GM21528 (cell line): ENCODE results near the gene SOBP.
"Not testable (repeated sequence)": the region's sequence is repeated elsewhere in the genome, so short reads cannot be mapped to it uniquely, and the experiment has no call there.

ENCODE experiments used
- ATAC-seq: cut with Tn5 transposase; IDR thresholded peaks from one replicate; pipeline ENCODE4 v1.9.1; 2021; ENCODE audit warnings: mild to moderate bottlenecking, moderate library complexity; ENCODE audit not compliant: unreplicated experiment, low FRiP score

Gene SOBP

GRCh38 chr6:107489636-107490565, at the start of gene SOBP:
SOBP (plus strand) TSS chr6:107490117; CDS start chr6:107490617, 500 bp downstream.
- no peak for ATAC-seq

DNA sequence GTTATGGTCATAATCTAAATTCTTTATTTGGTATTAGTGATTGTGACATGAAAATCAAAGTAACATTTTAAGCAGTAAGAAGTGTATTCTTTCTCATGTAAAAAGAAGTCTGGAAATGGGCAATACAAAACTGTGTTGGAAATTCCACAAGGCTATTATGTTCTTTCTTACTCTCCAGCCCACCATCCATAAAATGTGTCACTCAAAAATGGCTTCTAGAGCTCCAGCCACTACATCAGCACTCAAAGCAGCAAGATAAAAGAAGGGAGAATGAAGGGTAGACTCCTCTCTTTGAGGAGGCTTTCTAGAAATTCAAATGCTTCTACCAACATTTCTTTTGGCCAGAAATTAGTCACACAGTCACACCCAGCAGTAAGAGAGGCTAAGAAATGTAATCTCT, 49.0 kb upstream of the SOBP start:
- ATAC-seq = no peak

- ATAC-seq = no peak
These were observed 48.2 kb upstream of the SOBP start for GRCh38 chr6:107441682-107442081.

GRCh38 chr6:107442938-107443607, 46.8 kb upstream of the SOBP start:
- ATAC-seq = no peak

DNA sequence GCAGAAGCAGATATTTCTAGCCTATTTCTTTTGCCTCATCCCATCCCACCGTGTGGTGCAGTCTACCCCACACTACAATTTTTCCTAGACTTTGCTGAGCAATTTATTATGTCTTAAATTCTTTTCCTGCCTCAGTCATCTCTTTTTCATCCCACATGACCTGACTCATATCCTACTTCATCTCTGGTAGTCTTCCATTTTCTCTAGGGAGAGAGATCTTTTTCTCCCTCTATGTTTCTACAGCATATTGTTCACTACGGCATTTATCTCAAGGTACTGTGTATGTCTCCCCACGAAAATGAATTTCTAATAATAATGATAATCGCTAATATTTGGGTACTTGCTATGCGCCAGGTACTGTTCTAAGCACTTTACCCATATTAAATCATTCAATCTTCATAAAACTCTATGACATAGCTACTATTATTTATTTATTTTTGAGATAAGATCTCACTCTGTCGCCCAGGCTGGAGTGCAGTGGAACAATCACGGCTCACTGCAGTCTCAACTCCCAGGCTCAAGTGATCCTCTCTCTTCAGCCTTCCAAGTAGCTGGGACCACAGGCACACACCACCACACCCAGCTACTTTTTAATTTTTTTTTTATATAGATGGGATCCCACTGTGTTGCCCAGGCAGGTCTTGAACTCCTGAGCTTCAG, 46.2 kb upstream of the SOBP start:
- no peak for ATAC-seq

DNA sequence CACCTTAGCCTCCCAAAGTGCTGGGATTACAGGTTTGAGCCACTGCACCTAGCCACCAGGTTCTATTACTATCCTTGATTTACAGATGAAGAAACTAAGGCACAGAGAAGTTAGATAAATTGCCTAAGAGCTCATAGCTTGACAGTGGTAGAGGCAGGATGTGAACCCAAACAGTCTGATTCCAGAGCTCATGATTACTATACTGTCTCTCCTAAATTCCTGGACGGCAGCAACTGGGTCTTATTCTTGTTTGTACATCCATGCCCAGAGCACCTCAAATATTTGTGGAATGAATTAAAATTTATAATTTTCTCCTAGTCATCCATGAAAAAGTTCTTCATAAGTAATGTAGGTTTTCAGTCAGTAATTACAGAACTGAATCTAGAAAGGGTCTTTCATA, 45.6 kb upstream of the SOBP start:
- ATAC-seq = no peak

DNA sequence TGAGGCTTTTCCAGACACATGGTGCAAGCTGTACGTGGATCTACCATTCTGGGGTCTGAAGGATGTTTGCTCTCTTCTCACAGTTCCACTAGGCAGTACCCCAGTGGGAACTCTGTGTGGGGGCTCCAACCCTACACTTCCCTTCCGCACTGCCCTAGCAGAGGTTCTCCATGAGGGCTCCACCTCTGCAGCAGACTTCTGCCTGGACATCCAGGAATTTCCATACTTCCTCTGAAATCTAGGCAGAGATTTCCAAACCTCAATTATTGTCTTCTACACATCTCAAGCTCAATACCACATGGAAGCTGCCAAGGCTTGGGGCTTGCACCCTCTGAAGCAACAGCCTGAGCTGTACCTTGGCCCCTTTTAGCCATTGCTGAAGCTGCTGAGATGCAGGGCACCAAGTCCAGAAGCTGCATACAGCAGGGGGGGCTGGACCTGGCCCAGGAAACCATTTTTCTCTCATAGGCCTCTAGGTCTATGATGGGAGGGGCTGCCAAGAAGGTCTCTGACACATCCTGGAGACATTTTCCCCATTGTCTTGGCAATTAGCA, 42.2 kb upstream of the SOBP start:
- no peak for ATAC-seq

DNA sequence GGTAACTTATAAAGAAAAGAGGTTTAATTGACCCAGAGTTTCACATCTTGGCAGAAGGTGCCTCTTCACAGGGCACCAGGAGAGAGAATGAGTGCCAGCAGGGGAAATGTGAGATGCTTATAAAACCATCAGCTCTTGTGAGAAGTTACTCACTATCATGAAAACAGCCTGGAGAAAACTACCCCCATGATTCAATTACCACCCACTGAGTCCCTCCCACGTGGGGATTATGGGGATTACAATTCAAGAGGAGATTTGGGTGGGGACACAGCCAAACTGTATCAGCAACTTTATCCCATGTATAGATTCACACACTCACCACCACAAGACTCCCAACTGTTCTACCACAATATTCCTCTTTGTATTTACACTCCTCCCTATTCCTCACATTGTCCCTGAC, 41.1 kb upstream of the SOBP start:
- no peak for ATAC-seq

DNA sequence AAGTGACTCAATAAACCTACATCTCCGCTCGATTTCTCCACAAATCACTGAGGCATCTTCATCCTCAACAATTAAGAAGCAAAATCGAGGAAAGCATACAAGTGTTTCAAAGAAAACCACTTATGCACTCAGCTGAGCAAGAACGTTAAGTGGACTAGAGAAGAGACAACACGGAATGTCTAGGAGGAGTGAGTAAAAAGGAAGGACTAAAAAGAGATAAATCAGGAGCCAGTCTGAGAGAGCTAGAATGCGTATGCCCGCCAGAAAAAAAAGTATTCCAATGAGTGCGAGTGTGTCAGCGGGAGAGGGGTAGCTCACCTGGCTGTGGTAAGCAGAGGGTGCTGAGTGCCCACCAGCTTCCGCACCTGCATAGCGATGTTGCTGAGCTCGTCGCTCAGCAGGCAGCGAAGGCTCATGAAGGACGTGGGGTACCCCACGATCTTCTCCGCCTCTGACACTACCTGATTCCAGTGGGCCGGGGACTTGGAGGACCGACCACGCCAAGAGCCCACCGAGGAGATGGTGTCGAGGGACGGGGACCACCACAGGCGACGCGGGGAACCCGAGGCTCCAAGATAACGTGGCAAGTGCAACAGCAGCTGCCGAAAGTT, 31.1 kb upstream of the SOBP start:
- ATAC-seq = peak; percentile 40

DNA sequence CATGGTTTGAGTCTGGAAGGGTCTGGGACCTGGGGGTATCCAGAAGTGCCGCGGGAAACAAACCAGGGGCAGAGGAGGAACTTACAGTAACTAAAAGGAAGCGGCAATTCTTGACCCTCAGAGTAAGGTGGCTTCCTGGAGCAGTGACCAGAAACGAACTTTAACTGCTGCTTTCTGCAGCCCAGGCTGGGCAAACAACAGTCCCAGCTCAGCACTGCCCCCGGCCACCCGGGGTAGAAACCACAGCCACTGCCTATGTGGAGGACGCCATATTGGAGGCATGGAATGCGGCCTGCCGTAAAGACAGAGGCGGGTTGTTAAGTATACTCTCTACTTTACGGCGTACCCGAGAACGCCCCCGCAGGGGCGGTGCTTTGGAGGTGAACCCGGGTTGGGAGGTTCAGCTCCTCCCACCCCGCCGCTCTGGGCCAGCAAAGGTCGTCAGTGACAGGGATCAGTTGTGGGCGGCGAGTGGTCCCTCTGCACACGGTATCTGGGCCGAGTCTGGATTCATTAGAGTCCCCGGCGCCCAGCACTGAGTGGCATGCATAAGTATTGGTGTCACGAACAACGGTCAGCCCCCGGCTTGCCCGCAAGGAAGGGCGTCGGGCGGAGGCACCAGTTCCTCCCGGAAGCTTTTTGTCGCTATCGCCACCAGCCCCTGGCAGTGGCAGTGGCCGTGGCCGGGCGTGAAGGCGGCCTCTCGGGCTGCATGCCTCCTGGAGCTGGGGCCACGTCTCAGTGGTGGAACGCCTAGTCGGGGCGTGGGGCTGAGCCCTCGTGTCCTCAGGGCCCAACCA, 30.4 kb upstream of the SOBP start, which contains the start of gene PDSS2:
PDSS2 (minus strand) TSS at position 282 of the 800 bp plus-strand sequence; CDS start at position 3, 279 bp downstream.
- ATAC-seq = peak; percentile 92

DNA sequence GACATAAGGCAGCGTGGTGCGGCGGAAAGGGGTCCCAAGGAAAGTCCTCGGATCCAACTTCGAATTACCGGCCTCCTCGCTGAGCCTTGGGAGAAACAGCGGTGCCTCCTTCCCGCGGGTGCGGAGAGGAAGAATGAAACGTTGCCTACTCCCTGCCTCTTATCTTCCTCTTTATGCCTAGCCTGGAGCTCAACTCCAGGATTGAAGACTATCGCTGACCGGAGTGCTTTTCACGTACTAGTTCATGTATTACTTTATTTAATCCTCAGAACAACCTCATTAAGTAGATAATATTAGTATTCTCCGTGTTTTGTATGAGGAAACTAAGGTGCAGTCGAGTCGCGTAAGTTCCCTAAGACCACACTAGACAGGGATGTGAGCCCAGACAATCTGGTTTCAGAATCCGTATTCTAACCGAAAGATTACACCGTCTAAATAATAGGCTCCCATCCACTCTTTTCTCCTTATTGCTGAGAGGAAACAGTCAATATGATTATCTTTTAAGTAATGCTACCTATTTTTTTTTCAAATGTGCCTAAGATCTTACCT, 29.8 kb upstream of the SOBP start:
- no peak for ATAC-seq

- no peak for ATAC-seq
These were observed 23.9 kb upstream of the SOBP start for GRCh38 chr6:107466062-107466461.

DNA sequence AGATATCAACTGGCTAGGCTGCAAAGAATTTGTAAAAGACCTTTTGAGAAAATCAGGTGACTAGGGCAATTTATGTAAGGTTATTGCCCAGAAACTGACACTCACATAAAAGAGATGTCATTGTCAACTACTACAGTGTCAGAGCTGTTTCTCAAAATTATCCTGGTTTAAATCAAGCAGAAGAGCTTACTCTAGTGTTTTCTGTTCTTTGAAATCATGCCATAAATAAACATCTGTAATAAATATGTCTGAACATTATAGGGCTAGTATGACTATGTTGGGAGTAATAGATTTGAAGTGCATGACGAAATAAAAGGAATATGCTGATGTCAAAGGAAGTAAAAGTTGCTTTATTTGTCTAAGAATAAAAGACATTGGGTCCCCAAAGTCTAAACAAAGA, 19.6 kb upstream of the SOBP start:
- ATAC-seq = no peak

DNA sequence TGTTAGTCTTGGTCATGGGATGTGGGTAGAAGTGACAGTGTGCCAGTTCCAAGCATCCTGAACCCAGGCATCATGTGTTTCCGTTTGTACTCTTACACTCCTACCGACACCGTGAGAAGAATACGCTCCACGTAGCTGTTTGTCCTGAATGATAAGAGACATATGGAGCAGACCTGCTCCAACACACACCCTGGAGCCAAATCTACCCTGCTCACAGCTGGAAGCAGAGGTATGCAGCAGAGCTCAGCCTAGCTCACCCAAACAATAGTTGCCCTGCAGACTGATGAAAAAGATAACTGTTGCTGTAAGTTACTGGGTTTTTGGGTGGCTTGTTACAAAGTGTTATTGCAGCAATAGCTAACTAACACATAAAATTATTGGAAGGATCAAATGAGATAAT, 16.3 kb upstream of the SOBP start:
- ATAC-seq = no peak

- not testable (repeated sequence) for ATAC-seq
These were observed 14.6 kb upstream of the SOBP start for GRCh38 chr6:107475360-107475759.

DNA sequence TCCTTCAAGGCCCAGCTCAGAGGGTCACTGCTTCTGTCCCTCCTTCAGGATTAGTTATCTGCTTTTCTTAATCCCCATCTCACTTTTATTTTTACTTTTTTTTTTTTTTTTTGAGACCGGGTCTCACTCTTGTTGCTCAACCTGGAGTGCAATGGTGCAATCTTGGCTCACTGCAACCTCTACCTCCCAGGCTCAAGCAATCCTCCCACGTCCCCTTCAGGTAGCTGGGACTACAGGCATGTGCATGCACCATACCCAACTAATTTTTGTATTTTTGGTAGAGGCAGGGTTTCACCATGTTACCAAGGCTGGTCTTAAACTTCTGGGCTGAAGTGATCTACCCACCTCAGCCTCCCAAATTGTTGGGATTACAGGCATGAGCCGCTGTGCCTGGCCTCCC, 14.1 kb upstream of the SOBP start:
- not testable (repeated sequence) for ATAC-seq

DNA sequence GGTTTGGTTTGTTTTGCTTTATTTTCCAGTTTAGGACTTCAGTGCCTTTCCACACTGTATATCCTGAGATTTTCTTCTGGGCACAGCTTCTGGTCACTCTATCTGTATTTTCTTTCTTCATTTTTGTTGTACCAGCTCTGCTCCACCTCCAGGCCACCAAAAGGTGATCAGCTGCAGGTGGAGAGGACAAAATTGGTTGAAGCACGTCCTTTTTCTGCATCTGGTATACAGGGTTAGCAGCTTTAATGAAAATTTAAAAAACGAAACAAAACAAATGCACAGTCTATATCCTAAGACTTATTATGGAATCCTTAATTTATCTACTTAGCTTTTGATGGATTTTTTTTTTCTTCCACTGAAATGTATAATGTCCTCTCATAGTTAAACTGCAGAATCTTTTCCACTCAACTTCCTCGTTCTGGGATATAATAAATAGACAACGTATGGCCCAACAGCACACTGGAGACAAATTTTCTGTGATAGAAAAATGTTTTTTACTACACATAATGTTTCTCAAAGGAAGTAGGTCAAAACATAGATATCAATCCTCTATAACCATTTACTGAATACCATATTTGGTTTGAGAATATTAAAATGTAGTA, 10.7 kb upstream of the SOBP start:
- ATAC-seq = no peak

DNA sequence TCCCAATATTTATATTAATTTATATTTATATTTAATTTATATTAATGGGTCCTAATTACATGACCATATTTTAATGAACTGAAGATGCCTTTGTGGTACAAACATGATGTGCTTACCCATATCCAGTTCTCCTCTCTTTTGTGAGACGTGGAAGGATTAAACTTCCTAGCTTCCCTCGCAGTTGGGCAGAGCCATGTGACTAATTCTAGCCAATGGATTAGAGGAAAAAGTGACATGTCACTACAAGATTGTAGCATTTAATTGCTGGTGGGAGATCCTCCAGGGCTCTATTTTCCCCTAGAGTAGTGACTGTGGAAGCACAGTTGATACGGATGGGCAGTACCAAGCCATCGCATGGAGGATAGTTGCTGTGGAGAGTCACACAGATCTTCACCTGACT, 4.8 kb upstream of the SOBP start:
- ATAC-seq = no peak
